HG03558 (cell line): ENCODE measurements around the gene CD52.

Experiments
- ATAC-seq: cut with Tn5 transposase; IDR thresholded peaks from one replicate; pipeline ENCODE4 v1.9.1; 2021; ENCODE audit warnings: moderate number of reproducible peaks; ENCODE audit not compliant: unreplicated experiment; ENCODE audit errors: extremely low read depth

CD52 gene

DNA sequence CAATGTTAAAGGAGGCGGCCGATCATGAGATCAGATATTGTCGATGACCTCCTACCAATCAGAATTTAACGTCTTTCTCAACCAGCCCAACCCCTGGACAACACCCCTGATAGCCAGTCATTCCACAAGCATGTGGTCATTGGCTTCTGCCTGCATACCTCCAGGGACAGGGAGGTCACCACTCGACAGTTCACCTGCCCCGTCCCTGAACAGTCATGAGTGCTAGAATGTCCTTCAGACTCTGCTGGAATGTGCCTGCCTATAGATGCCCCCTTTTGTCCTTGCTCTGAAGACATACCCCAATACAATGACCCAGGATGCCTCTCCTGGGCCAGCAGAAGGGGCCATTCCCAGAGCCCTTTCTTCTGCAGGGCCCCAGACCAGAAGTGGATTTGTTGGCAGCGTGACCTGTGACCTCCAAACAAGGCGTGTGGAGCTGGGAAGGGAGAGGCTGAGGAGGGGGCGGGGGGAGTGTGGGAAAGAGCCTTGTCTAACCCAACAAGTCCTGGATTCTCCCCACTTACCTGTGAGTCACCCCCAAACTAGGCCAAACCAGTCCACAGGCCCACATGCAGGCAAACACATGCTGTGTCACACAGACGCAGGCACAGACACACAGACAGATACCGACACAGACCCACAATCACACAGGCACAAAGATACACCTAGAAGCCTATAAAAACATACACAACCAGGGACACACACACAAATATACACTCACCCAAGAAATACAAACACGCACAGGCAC, 34.0 kb downstream of the CD52 start:
- no peak for ATAC-seq

DNA sequence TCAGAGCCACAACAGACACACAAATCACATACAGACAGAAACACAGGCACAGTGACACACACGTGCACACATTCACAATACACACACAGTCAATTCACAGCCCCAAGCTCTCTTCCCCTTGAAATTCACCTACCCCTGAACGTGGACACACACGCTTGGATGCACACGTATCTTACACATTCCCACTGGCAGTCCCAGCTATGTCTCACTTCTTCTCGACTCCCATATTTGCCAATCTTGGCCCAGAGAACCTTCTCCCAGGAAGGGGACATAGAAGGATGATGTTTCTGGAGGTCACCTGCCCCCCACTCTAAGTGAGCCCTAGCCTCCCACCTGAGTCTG, 34.6 kb downstream of the CD52 start:
- no peak for ATAC-seq

- no peak for ATAC-seq
These were observed 35.6 kb downstream of the CD52 start for GRCh38 chr1:26353210-26353859.

DNA sequence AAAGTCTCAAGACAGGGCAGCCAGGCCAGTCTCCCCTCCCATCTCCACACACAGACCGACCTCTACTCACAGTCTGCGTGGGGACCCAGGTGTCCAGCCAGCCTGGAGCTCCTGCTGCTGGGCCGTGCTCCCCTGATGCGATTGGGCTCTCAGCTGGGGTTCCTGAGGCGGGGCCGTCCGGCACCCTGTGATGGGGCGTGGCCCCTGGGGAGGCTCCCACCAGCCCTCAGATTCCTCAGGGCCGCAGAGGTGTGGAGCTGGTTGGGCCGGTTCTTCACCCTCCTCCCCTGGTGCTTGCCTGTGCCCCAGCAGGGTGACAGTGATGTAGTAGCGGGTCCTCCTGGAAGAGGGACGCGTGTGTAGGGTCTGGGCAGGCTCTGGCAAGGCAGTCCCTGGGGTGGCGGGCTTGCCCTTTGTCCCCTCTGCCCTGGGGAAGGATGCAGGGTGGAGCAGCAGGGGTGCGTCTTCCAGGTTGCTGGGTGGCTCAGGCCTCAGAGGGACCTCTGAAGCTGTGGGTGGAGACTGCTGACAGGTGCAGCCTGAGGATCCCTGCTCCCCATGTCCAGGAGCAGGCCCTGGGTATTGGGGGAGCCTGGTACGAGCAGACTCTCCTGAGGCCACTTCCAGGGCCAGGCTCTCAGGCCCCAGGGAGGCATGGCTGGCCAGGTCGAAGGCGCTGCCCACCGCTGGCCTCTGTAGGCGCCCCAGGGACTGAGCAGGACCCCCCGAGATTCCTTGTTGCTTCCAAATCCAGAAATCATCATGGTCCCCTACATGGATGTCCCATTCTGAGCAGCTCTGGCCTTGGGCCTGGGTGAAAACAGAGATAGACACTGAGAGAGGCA, 36.4 kb downstream of the CD52 start, which contains the start of gene CRYBG2:
Gene CRYBG2, minus strand, starts transcription at position 155 of the 845 bp plus-strand sequence. CDS start 7,473 bp downstream, outside the sequence.
- no peak for ATAC-seq

- no peak for ATAC-seq
These were observed 37.2 kb downstream of the CD52 start for GRCh38 chr1:26354972-26355371.

DNA sequence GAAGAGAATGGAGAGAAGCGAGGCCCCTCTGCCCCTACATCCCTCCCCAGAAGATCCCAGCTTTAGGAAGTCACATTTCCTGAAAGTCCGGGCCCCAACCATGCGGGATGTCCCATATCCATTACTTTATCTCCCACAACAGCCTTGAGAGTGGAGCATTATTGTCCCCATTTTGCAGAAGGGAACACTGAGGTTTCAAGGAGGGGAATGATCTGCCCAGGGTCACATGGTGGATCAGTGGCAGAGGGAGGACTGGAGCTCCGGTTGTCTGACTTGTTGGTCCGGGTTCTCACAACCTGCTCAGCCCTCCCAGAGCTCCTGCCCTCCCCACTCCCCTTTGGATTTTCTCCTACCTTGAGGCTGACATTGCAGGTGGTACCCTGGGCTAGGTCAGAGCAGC, 38.3 kb downstream of the CD52 start:
- ATAC-seq, result no peak

DNA sequence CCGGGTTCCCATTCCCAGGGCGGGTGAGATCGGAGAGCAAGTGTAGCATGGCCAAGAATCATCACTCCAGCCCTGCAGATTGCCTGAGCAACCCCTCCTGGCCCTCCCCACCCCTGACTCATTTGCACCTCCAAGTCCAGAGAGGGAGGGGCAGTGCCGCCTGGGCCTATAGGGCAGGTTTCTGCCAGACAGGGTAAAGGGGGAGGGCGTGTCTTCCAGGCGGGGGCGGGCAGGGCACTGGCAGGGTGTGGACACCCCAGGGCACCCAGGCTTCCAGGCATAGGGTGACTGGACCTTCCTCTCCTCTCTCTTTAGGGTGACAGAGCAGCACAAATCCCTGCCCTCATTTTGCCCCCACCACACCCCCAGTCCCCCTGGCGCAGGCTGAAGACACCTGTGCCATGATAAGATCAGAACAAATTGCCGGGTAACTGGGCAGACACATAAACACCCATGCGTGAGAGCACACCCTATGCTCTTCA, 39.4 kb downstream of the CD52 start:
- ATAC-seq, result no peak

DNA sequence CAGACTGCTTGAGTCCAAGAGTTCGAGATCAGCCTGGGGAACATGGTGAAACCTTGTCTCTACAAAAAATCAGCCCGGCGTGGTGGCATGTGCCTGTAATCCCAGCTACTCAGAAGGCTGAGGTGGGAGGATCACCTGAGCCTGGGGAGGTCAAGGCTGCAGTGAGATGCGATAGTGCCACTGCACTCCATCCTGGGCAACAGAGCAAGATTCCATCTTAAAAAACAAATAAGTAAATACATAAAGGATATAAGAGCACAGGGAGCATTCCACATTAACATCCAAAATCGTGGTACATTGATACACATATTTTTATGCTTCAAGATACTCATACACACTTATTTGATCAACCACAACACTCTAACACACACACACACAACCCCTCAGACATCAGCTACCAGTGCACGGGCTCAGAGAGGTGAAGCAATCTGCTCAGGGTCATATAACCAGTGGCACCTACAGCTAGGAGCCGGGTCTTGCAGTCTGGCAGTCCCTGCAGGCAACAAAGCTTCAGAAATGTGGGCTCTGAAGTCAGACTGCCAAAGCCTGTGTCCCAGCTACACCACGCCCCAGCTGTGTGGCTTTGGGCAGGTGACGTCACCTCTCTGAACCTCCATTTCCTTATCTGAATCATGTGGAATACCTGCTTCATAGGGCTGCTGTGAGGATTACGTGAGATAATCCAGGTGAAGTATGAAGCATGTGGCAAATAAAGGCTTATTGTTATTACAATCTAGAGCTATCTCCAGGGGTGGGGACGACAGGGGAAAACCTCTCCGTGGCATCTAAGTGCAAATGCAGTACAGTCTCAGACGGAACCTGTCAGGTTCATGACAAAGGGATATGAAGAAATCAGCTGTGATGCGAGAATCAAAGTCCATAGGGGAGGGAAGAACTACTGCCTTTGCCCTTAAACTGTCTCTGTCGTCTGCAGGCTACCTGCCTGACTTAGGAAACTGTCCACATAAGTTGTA, 40.9 kb downstream of the CD52 start:
- no peak for ATAC-seq

DNA sequence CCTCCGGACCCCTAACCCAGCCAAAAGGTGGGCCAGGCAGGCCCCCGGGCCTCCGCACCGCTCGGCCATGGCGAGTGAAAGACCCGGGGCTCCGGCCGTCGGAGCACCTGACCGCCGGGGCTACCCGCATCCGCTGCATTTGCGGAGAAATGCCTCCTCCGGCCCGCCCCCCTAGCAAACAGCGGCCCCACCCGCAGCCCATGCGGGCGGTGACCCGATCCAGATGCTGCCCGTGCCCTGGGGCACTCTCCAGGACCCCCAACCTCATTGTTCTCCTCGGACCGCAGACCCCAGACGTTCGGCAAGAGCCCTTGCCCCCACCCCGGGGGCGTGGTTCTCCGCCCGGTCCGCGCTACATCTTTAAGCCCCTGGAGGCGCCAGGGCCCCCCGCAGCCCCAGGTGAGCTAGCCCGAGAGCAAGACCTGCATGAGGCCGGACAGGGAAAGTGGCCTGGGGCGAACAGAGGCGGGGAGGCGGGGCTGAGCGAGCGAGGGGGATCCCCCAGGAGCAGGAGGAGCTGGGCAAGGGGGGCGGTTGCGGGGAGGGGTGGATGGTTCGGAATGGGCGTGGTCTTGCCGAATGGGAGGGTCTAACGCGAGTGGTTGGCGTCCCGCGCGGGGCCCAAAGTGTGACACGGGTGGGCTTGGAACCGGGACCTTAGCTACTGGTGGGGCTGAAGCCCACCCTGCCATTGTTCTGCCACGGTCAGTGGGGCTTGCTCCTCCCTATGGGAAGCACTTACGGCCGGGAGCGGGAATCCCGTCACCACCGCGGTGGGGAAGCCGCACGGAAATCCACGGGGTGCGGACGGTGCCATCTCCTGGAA, 42.4 kb downstream of the CD52 start:
- no peak for ATAC-seq

- ATAC-seq, result no peak
These were observed 43.2 kb downstream of the CD52 start for GRCh38 chr1:26360807-26361604.

- ATAC-seq, result no peak
These were observed 43.9 kb downstream of the CD52 start for GRCh38 chr1:26361605-26362122.

DNA sequence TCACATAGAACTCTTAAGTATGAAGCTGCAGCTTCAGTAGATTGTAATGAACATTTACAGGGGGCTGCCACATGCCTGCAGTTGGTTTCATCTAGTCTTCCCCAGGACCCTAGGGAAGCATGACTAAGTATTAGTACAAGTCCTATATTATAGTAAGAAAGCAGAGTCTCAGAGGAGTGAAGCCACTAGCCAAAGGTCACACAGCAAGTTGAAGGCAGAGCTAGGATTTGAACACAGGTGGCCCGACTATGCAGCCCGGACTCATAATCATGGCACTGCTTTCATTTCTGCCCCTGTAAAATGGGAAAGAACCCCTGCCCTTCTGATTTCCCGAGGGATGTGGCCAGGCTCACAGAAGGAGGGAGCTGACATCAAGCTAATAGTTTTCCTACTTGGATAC, 44.6 kb downstream of the CD52 start:
- ATAC-seq, result no peak

DNA sequence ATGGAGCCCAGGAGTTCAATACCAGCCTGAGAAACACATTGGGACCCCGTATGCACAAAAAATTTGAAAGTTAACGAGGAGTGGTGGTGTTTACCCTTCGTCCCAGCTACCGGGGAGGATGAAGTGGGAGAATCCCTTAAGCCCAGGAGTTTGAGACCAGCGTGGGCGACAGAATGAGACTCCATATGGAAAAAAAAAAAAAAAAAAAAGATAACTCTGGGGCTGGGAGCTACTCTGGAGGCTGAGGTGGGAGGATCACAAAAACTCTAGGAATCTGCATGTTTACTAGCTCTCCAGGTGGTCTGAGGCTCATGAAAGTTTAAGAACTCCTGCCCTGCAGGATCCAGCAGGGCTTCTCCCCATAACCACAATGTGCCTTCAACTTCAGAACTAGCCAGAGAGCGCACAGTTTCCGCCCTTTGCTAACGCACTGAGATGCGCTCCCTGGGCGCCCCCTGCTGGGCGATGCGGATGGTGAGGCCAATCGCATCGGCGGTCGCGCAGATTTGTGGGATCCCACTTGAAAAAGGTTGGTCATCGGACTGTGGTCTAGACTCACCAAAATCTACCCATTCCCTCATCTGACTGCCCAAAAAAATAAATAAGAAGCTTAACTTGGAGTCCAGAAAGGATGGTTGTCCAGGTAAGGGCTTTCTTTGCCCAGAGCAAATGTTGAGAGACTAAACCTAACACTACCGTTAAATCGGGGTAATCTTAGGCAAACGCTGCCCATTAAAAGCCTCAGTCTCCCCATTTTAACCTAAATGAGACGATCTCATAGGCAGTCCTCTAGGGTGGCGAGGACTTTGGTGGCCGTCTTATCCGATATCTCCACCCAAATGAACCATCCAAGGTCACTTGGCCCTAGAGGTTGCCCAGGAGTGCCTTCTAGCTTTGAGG, 46.0 kb downstream of the CD52 start:
- ATAC-seq, result no peak

- ATAC-seq, result no peak
These were observed 47.2 kb downstream of the CD52 start for GRCh38 chr1:26364956-26365355.

- ATAC-seq, result no peak
These were observed 49.7 kb downstream of the CD52 start for GRCh38 chr1:26367441-26367840.

DNA sequence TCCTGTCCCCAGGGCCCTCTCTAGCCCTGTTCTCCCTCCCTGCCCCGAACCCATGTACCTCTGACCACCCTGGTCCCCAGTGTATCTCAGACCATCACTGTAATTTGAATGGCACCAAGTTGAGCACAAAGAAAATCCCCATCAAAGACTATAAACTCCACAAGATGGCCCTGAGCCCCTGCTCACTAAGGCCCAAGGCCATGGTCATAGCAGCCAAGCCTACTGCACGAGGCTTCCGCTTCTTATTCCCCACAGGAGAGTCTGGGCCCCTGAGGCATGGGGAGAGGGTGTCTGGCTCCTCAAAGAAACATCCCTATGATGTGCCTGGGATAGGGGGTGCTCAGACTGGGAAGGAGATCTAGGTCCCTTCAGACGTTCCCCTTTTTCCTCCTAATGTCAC, 50.2 kb downstream of the CD52 start:
- no peak for ATAC-seq

- no peak for ATAC-seq
These were observed 50.7 kb downstream of the CD52 start for GRCh38 chr1:26368486-26368885.
